ENCODE results near the gene DPM3. TPM values are rescaled to one million over a fixed set of nuclear protein-coding genes. Genes with fewer than 3 reads are reported as not detected.

The DPM3 gene
- total RNA-seq, 1 donor from 2014 or later: 13.6 TPM

DNA sequence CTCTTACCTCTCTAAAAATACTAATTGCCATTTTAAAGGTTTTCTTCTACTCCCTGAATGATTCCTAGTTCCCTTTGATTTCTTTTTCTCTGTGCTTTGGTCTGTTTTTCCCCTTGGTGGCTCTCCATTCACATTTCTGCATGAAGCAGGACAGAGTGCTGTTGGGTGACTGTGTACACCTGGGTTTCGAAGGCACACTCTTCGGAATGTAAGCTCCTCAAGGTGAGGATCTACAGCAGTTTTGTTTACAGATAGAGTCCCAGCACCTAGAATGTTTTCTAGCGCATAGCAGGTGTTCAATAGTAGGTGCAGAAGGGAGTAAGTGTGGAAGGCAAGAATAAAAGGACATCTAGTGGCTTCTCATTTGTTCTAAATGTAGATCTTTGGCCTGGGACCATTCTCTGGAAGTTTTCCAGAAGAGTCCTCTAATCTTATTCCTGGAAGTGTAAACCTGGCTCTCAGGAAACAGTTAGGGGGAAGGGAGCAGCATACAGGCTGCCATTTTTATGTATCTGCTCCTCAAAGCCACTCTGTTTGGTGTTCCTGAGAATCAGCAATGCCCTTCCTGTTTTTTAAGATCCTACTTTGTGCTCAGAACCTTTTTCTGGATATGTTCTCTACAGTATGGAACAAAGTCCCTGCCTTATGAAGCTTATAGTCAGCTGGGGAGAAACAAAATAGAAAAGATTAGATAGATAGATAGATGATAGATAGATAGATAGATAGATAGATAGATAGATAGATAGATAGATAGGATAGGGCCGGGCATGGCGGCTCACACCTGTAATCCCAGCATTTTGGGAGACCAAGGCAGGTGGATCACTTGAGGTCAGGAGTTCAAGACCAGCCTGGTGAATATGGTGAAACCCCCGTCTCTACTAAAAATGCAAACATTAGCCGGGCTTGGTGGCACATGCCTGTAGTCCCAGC lies 35.5 kb downstream of the DPM3 start:
- H3K4me1 ChIP-seq (ENCODE audit: control insufficient read depth in 3 of 3, insufficient read depth in 3 of 3, low read length in 3 of 3): peaks cover 6 to 9% (median 9%) of the 10 kb centered on the region in 3 donors
- H3K27me3 ChIP-seq (ENCODE audit: control insufficient read depth in 3 of 3, insufficient read depth in 3 of 3, low read length in 3 of 3): peaks cover 0 to 4% (median 0%) of the 10 kb centered on the region in 3 donors
- H3K9me3 ChIP-seq (ENCODE audit: control insufficient read depth in 3 of 3, low read length in 3 of 3): no peaks in the 10 kb centered on the region
- peak overlapping the region; percentile 19 for H3K27ac ChIP-seq (ENCODE audit: low read depth, low read length)
- no peak overlapping the region for H3K9ac ChIP-seq (ENCODE audit: low read depth in 1 of 3, low read length in 3 of 3)
- no peaks in the 10 kb centered on the region for H3K36me3 ChIP-seq (ENCODE audit: control insufficient read depth in 3 of 3, insufficient read depth in 3 of 3, low read length in 3 of 3)
- H3K4me3 ChIP-seq (ENCODE audit: low read length in 3 of 3): no peak overlapping the region

DNA sequence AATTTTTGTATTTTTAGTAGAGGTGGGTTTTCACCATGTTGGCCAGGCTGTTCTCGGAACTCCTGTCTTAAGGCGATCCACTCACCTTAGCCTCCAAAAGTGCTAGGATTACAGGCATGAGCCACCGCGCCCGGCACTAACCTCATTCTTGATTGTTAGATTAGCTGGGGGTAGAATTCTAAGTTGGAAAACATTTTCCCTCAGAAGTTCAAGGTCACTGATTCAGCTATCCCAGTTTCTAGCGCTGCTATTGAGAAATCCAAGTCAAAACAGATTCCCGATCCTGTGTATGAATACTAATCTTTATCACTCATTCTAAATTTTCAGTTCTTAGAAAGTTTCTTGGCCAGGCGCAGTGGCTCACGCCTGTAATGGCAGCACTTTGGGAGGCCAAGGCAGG lies 37.0 kb downstream of the DPM3 start:
- no peak overlapping the region for H3K27ac ChIP-seq (ENCODE audit: low read depth, low read length)
- no peaks in the 10 kb centered on the region for H3K9me3 ChIP-seq (ENCODE audit: control insufficient read depth in 3 of 3, low read length in 3 of 3)
- peaks cover 6 to 9% (median 9%) of the 10 kb centered on the region in 3 donors for H3K4me1 ChIP-seq (ENCODE audit: control insufficient read depth in 3 of 3, insufficient read depth in 3 of 3, low read length in 3 of 3)
- H3K36me3 ChIP-seq (ENCODE audit: control insufficient read depth in 3 of 3, insufficient read depth in 3 of 3, low read length in 3 of 3): no peaks in the 10 kb centered on the region
- H3K9ac ChIP-seq (ENCODE audit: low read depth in 1 of 3, low read length in 3 of 3): no peak overlapping the region
- no peak overlapping the region for H3K4me3 ChIP-seq (ENCODE audit: low read length in 3 of 3)
- peaks cover 0 to 4% (median 0%) of the 10 kb centered on the region in 3 donors for H3K27me3 ChIP-seq (ENCODE audit: control insufficient read depth in 3 of 3, insufficient read depth in 3 of 3, low read length in 3 of 3)

DNA sequence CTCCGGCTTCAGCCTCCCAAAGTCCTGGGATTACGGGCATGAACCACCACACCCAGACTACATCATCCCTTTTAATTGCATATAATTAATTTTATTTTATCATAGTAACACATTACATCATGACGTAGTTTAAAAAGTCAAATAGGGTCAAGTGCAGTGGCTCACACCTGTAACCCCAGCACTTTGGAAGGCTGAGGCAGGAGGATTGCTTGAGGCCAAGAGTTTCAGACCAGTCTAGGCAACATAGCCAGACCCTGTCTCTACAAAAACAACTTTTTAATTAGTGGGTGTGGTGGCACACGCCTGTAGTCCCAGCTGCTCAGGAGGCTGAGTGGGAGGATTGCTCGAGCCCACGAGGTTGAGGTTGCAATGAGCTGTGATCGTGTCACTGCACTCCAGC lies 41.0 kb downstream of the DPM3 start:
- Histone ChIP-seq H3K9ac (ENCODE audit: low read depth in 1 of 3, low read length in 3 of 3) (no peak overlapping the region), H3K9me3 (ENCODE audit: control insufficient read depth in 3 of 3, low read length in 3 of 3) (no peaks in the 10 kb centered on the region), H3K36me3 (ENCODE audit: control insufficient read depth in 3 of 3, insufficient read depth in 3 of 3, low read length in 3 of 3) (no peaks in the 10 kb centered on the region), H3K4me1 (ENCODE audit: control insufficient read depth in 3 of 3, insufficient read depth in 3 of 3, low read length in 3 of 3) (peaks cover 3% of the 10 kb centered on the region in 3 donors), H3K27me3 (ENCODE audit: control insufficient read depth in 3 of 3, insufficient read depth in 3 of 3, low read length in 3 of 3) (peaks cover 0 to 4% (median 0%) of the 10 kb centered on the region in 3 donors), H3K4me3 (ENCODE audit: low read length in 3 of 3) (no peak overlapping the region), H3K27ac (ENCODE audit: low read depth, low read length) (no peak overlapping the region)

GRCh38 chr1:155094622-155094948 lies 45.7 kb downstream of the DPM3 start:
- Histone ChIP-seq H3K9ac (ENCODE audit: low read depth in 1 of 3, low read length in 3 of 3) (peak overlapping the region in 2 of 3 donors; percentile 1 to 45), H3K36me3 (ENCODE audit: control insufficient read depth in 3 of 3, insufficient read depth in 3 of 3, low read length in 3 of 3) (no peaks in the 10 kb centered on the region), H3K27ac (ENCODE audit: low read depth, low read length) (no peak overlapping the region), H3K4me3 (ENCODE audit: low read length in 3 of 3) (no peak overlapping the region), H3K27me3 (ENCODE audit: control insufficient read depth in 3 of 3, insufficient read depth in 3 of 3, low read length in 3 of 3) (peaks cover 0 to 4% (median 0%) of the 10 kb centered on the region in 3 donors), H3K4me1 (ENCODE audit: control insufficient read depth in 3 of 3, insufficient read depth in 3 of 3, low read length in 3 of 3) (peaks cover 17 to 23% (median 19%) of the 10 kb centered on the region in 3 donors), H3K9me3 (ENCODE audit: control insufficient read depth in 3 of 3, low read length in 3 of 3) (no peaks in the 10 kb centered on the region)

- Histone ChIP-seq H3K4me1 (ENCODE audit: control insufficient read depth in 3 of 3, insufficient read depth in 3 of 3, low read length in 3 of 3) (peaks cover 17 to 23% (median 19%) of the 10 kb centered on the region in 3 donors), H3K27ac (ENCODE audit: low read depth, low read length) (no peak overlapping the region), H3K36me3 (ENCODE audit: control insufficient read depth in 3 of 3, insufficient read depth in 3 of 3, low read length in 3 of 3) (no peaks in the 10 kb centered on the region), H3K4me3 (ENCODE audit: low read length in 3 of 3) (peak overlapping the region in 1 of 3 donors; percentile 22), H3K27me3 (ENCODE audit: control insufficient read depth in 3 of 3, insufficient read depth in 3 of 3, low read length in 3 of 3) (peaks cover 0 to 4% (median 0%) of the 10 kb centered on the region in 3 donors), H3K9me3 (ENCODE audit: control insufficient read depth in 3 of 3, low read length in 3 of 3) (no peaks in the 10 kb centered on the region), H3K9ac (ENCODE audit: low read depth in 1 of 3, low read length in 3 of 3) (peak overlapping the region in 2 of 3 donors; percentile 1 to 45)
Measured at GRCh38 chr1:155093911-155094621, 46.3 kb downstream of the DPM3 start.

GRCh38 chr1:155092641-155093040 lies 47.7 kb downstream of the DPM3 start:
- H3K4me3 ChIP-seq (ENCODE audit: low read length in 3 of 3): no peak overlapping the region
- H3K9ac ChIP-seq (ENCODE audit: low read depth in 1 of 3, low read length in 3 of 3): no peak overlapping the region
- H3K9me3 ChIP-seq (ENCODE audit: control insufficient read depth in 3 of 3, low read length in 3 of 3): no peaks in the 10 kb centered on the region
- H3K27me3 ChIP-seq (ENCODE audit: control insufficient read depth in 3 of 3, insufficient read depth in 3 of 3, low read length in 3 of 3): peaks cover 0 to under 1% (median 0%) of the 10 kb centered on the region in 3 donors
- no peak overlapping the region for H3K27ac ChIP-seq (ENCODE audit: low read depth, low read length)
- H3K36me3 ChIP-seq (ENCODE audit: control insufficient read depth in 3 of 3, insufficient read depth in 3 of 3, low read length in 3 of 3): no peaks in the 10 kb centered on the region
- peaks cover 17 to 23% (median 19%) of the 10 kb centered on the region in 3 donors for H3K4me1 ChIP-seq (ENCODE audit: control insufficient read depth in 3 of 3, insufficient read depth in 3 of 3, low read length in 3 of 3)

DNA sequence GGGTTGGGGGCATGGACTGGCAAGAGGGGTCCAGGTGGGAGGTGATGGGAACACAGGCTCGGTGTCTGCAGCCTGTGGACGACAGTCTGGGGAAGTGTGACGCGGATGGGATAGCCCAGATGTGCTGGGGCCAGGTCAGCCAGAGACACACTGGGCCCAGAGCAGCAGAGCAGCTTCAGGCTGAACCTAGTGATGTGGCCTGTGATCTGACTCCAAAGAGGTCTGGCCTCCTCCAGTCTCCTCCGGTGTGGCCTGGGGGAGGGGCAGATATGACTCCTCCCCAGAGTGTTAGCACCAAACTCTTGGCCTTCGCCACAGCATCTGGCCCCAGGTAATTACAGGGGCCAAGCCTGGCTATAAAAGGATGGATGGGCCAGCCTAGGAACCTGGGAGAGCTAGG lies 48.2 kb downstream of the DPM3 start:
- no peaks in the 10 kb centered on the region for H3K36me3 ChIP-seq (ENCODE audit: control insufficient read depth in 3 of 3, insufficient read depth in 3 of 3, low read length in 3 of 3)
- no peak overlapping the region for H3K4me3 ChIP-seq (ENCODE audit: low read length in 3 of 3)
- no peaks in the 10 kb centered on the region for H3K27me3 ChIP-seq (ENCODE audit: control insufficient read depth in 3 of 3, insufficient read depth in 3 of 3, low read length in 3 of 3)
- no peaks in the 10 kb centered on the region for H3K9me3 ChIP-seq (ENCODE audit: control insufficient read depth in 3 of 3, low read length in 3 of 3)
- no peak overlapping the region for H3K9ac ChIP-seq (ENCODE audit: low read depth in 1 of 3, low read length in 3 of 3)
- H3K4me1 ChIP-seq (ENCODE audit: control insufficient read depth in 3 of 3, insufficient read depth in 3 of 3, low read length in 3 of 3): peaks cover 17 to 23% (median 19%) of the 10 kb centered on the region in 3 donors
- H3K27ac ChIP-seq (ENCODE audit: low read depth, low read length): no peak overlapping the region

- H3K9me3 ChIP-seq (ENCODE audit: control insufficient read depth in 3 of 3, low read length in 3 of 3): no peaks in the 10 kb centered on the region
- H3K27me3 ChIP-seq (ENCODE audit: control insufficient read depth in 3 of 3, insufficient read depth in 3 of 3, low read length in 3 of 3): no peaks in the 10 kb centered on the region
- H3K4me3 ChIP-seq (ENCODE audit: low read length in 3 of 3): peak overlapping the region in 1 of 3 donors; percentile 30
- H3K36me3 ChIP-seq (ENCODE audit: control insufficient read depth in 3 of 3, insufficient read depth in 3 of 3, low read length in 3 of 3): peaks cover 0 to 2% (median 0%) of the 10 kb centered on the region in 3 donors
- H3K27ac ChIP-seq (ENCODE audit: low read depth, low read length): no peak overlapping the region
- H3K9ac ChIP-seq (ENCODE audit: low read depth in 1 of 3, low read length in 3 of 3): peak overlapping the region in 2 of 3 donors; percentile 19 to 40
- H3K4me1 ChIP-seq (ENCODE audit: control insufficient read depth in 3 of 3, insufficient read depth in 3 of 3, low read length in 3 of 3): peaks cover 17 to 23% (median 19%) of the 10 kb centered on the region in 3 donors
Measured at GRCh38 chr1:155091071-155092051, 49.0 kb downstream of the DPM3 start.

Data from skeletal muscle tissue (tissue), 4 donors.